Uterus (tissue), 4 donors: ENCODE data around the gene FMN2. TPM values are rescaled to one million over a fixed set of nuclear protein-coding genes. Genes with fewer than 3 reads are reported as not detected.

ENCODE experiments used
- DNase-seq, 2 donors: peaks; one replicate each; pipeline ENCODE4 v3.0.0-alpha.2; 2019 to 2020
- H3K27ac ChIP-seq, 2 donors: fragments of 200-600 bp; sonication (generic); 1 replicate in 1 of 2; 2 replicates in 1 of 2; pipeline ENCODE4 v1.5.1; 2016 to 2018
- H3K27me3 ChIP-seq, 2 donors: fragments of 200-600 bp; sonication (generic); one replicate each; pipeline ENCODE4 v1.5.1; 2018 to 2019; ENCODE audit warnings: control low read depth in 1 of 2
- H3K36me3 ChIP-seq, 2 donors: fragments of 200-600 bp; sonication (generic); one replicate each; pipeline ENCODE4 v1.5.1; 2019; ENCODE audit warnings: control low read depth in 1 of 2
- H3K4me1 ChIP-seq, 2 donors: fragments of 200-600 bp; sonication (generic); one replicate each; pipeline ENCODE4 v1.5.1; 2018 to 2019; ENCODE audit warnings: control low read depth in 1 of 2
- H3K4me3 ChIP-seq, 2 donors: fragments of 200-600 bp; sonication (generic); 1 replicate in 1 of 2; 2 replicates in 1 of 2; pipeline ENCODE4 v1.5.1; 2018 to 2019; ENCODE audit warnings: mild to moderate bottlenecking in 1 of 2
- H3K9me3 ChIP-seq, 2 donors: fragments of 200-600 bp; sonication (generic); one replicate each; pipeline ENCODE4 v1.5.1; 2019; ENCODE audit warnings: control low read depth in 1 of 2
- CTCF ChIP-seq, 4 experiments: fragments of 200-600 bp in 2 of 4; fragments of 450-650 bp in 2 of 4; sonication (generic) in 2 of 4; IDR thresholded peaks; one replicate each; pipeline ENCODE4 v1.5.1; 2016 to 2019; ENCODE audit warnings: antibody characterized with exemption in 4 of 4, mild to moderate bottlenecking in 2 of 4, moderate library complexity in 1 of 4
- POLR2A ChIP-seq, 2 donors: fragments of 450-650 bp; IDR thresholded peaks; one replicate each; pipeline ENCODE4 v1.6.1; 2016; ENCODE audit warnings: antibody characterized with exemption in 2 of 2, mild to moderate bottlenecking in 1 of 2, moderate library complexity in 1 of 2
- intact Hi-C: fragments of 100-400 bp; cut with DNase I; formaldehyde crosslinking; loops from one replicate; pipeline ENCODE4 v1.15.1; 2023; ENCODE audit warnings: low total_unique reads
- total RNA-seq, 4 donors: library from RNA; depleted of rRNA in 3 of 4; stranded (reverse); fragments of >200 nt in 3 of 4; gene quantifications; one replicate each; pipeline versions ENCODE4 v1.1.0 to v1.2.4, GENCODE V29; 2014 to 2023
- donor health status: DM: yes; HTN: yes; CAD: no.

Gene FMN2
- total RNA-seq, 4 donors from 2014 or later: 1.0 to 6.5 (median 2.3) TPM; not detected in 1

- Histone ChIP-seq H3K27ac (no peak overlapping the region), H3K9me3 (no peaks in the 10 kb centered on the region), H3K4me1 (no peaks in the 10 kb centered on the region), H3K4me3 (no peak overlapping the region), H3K36me3 (no peaks in the 10 kb centered on the region), H3K27me3 (no peaks in the 10 kb centered on the region)
- intact Hi-C loops: no loop called here
- TF ChIP-seq POLR2A (IDR thresholded peaks at IDR 0.05): no peak
- TF ChIP-seq CTCF (IDR thresholded peaks at IDR 0.05): no peak
- DNase-seq: no peak
Measured at GRCh38 chr1:240294566-240294965, 202.9 kb downstream of the FMN2 start.

- Histone ChIP-seq H3K27me3 (no peaks in the 10 kb centered on the region), H3K36me3 (no peaks in the 10 kb centered on the region), H3K4me3 (no peak overlapping the region), H3K27ac (no peak overlapping the region), H3K9me3 (no peaks in the 10 kb centered on the region), H3K4me1 (no peaks in the 10 kb centered on the region)
- intact Hi-C loops: no loop called here
- DNase-seq: no peak
- no peak for TF ChIP-seq CTCF (IDR thresholded peaks at IDR 0.05)
- TF ChIP-seq POLR2A (IDR thresholded peaks at IDR 0.05): no peak
Measured at GRCh38 chr1:240295811-240296210, 204.1 kb downstream of the FMN2 start.

GRCh38 chr1:240304466-240304865 is 212.8 kb downstream of the FMN2 start:
- Histone ChIP-seq H3K4me3 (no peak overlapping the region), H3K27ac (no peak overlapping the region), H3K9me3 (no peaks in the 10 kb centered on the region), H3K36me3 (no peaks in the 10 kb centered on the region), H3K4me1 (no peaks in the 10 kb centered on the region), H3K27me3 (no peaks in the 10 kb centered on the region)
- no peak for DNase-seq
- intact Hi-C loops: no loop called here
- no peak for TF ChIP-seq POLR2A (IDR thresholded peaks at IDR 0.05)
- TF ChIP-seq CTCF (IDR thresholded peaks at IDR 0.05): no peak

- intact Hi-C loops: no loop called here
- H3K36me3 ChIP-seq: no peaks in the 10 kb centered on the region
- no peak overlapping the region for H3K27ac ChIP-seq
- no peak overlapping the region for H3K4me3 ChIP-seq
- DNase-seq: no peak
- H3K27me3 ChIP-seq: no peaks in the 10 kb centered on the region
- no peaks in the 10 kb centered on the region for H3K9me3 ChIP-seq
- no peaks in the 10 kb centered on the region for H3K4me1 ChIP-seq
- no peak for TF ChIP-seq CTCF (IDR thresholded peaks at IDR 0.05)
- no peak for TF ChIP-seq POLR2A (IDR thresholded peaks at IDR 0.05)
Measured at GRCh38 chr1:240306673-240307072, 215.0 kb downstream of the FMN2 start.

GRCh38 chr1:240308096-240308495 is 216.4 kb downstream of the FMN2 start:
- H3K9me3 ChIP-seq: no peaks in the 10 kb centered on the region
- DNase-seq: no peak
- TF ChIP-seq CTCF (IDR thresholded peaks at IDR 0.05) (no peak), POLR2A (IDR thresholded peaks at IDR 0.05) (no peak)
- no peak overlapping the region for H3K4me3 ChIP-seq
- H3K36me3 ChIP-seq: no peaks in the 10 kb centered on the region
- no peaks in the 10 kb centered on the region for H3K4me1 ChIP-seq
- intact Hi-C loops: no loop called here
- no peak overlapping the region for H3K27ac ChIP-seq
- H3K27me3 ChIP-seq: no peaks in the 10 kb centered on the region
